ENCODE measurements around the gene SRMS.

SRMS gene

GRCh38 chr20:63505723-63506122, 41.8 kb downstream of the SRMS start:
- TF ChIP-seq FOXM1 (IDR thresholded peaks at IDR 0.05; ENCODE audit: borderline replicate concordance, low read depth) (no peak), TEAD4 (IDR thresholded peaks at IDR 0.05) (no peak), EP300 (IDR thresholded peaks at IDR 0.05; ENCODE audit: borderline replicate concordance) (no peak), ZBTB7A (IDR thresholded peaks at IDR 0.05; ENCODE audit: low read depth) (no peak), RAD21 (IDR thresholded peaks at IDR 0.05; ENCODE audit: low read depth) (no peak), YY1 (IDR thresholded peaks at IDR 0.05; ENCODE audit: low read depth) (no peak)
- TF ChIP-seq, protein P1, sequence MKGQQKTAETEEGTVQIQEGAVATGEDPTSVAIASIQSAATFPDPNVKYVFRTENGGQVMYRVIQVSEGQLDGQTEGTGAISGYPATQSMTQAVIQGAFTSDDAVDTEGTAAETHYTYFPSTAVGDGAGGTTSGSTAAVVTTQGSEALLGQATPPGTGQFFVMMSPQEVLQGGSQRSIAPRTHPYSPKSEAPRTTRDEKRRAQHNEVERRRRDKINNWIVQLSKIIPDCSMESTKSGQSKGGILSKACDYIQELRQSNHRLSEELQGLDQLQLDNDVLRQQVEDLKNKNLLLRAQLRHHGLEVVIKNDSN (IDR thresholded peaks at IDR 0.05) = no peak
- TF ChIP-seq, protein P2, sequence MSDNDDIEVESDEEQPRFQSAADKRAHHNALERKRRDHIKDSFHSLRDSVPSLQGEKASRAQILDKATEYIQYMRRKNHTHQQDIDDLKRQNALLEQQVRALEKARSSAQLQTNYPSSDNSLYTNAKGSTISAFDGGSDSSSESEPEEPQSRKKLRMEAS (IDR thresholded peaks at IDR 0.05) = no peak

DNA sequence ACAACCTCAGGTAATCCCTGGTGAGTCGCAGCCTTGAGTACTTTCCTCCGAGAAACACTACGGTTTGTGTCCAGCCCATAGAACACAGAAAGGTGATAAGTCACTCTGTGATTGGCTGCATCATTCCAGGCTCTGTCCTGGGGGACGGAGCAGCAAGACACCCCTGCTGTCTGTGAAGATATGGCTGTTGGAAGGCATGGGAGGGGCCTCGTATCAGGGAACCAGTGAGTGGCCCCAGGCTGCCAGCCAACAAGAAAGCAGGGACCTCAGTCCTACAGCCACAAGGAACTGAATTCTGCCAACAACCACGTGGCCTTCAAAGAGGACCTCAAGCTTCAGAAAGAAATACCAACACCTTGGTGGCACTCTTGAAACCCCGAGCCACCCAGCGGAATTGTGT, 42.3 kb downstream of the SRMS start:
- no peak for TF ChIP-seq TAF1 (IDR thresholded peaks at IDR 0.05; ENCODE audit: low read depth)
- no peak for TF ChIP-seq YY1 (IDR thresholded peaks at IDR 0.05; ENCODE audit: low read depth)
- no peak for TF ChIP-seq EP300 (IDR thresholded peaks at IDR 0.05; ENCODE audit: borderline replicate concordance)
- no peak for TF ChIP-seq RAD21 (IDR thresholded peaks at IDR 0.05; ENCODE audit: low read depth)
- no peak for TF ChIP-seq ZBTB7A (IDR thresholded peaks at IDR 0.05; ENCODE audit: low read depth)
- TF ChIP-seq TCF12 (IDR thresholded peaks at IDR 0.05; ENCODE audit: low read depth) = no peak
- TF ChIP-seq, protein P2 (IDR thresholded peaks at IDR 0.05) = no peak
- TF ChIP-seq NFIC (IDR thresholded peaks at IDR 0.05) = no peak
- no peak for TF ChIP-seq EGR1 (IDR thresholded peaks at IDR 0.05)

DNA sequence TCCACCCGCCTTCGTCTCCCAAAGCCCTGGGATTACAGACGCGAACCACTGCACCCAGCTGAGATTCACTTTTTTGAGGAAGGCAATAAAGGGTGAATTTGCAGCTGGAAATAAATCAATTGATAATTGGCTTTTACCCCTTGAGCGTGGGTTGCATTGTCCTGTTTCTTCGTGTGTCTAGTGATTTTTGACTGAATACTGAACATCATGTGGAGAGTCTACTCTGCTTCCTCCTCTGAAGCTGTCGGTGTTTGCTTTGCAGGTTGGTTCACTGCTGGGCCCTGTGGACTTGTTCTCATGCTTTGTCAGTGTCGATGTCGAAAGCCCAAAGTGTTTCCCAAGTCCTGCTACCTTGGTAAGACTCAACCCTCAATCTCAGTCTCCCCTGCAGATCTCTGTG, 42.9 kb downstream of the SRMS start:
- no peak for TF ChIP-seq YY1 (IDR thresholded peaks at IDR 0.05; ENCODE audit: low read depth)
- TF ChIP-seq TCF12 (IDR thresholded peaks at IDR 0.05; ENCODE audit: low read depth) = no peak
- TF ChIP-seq CREB1 (IDR thresholded peaks at IDR 0.05; ENCODE audit: low read depth) = no peak
- TF ChIP-seq, protein P3, sequence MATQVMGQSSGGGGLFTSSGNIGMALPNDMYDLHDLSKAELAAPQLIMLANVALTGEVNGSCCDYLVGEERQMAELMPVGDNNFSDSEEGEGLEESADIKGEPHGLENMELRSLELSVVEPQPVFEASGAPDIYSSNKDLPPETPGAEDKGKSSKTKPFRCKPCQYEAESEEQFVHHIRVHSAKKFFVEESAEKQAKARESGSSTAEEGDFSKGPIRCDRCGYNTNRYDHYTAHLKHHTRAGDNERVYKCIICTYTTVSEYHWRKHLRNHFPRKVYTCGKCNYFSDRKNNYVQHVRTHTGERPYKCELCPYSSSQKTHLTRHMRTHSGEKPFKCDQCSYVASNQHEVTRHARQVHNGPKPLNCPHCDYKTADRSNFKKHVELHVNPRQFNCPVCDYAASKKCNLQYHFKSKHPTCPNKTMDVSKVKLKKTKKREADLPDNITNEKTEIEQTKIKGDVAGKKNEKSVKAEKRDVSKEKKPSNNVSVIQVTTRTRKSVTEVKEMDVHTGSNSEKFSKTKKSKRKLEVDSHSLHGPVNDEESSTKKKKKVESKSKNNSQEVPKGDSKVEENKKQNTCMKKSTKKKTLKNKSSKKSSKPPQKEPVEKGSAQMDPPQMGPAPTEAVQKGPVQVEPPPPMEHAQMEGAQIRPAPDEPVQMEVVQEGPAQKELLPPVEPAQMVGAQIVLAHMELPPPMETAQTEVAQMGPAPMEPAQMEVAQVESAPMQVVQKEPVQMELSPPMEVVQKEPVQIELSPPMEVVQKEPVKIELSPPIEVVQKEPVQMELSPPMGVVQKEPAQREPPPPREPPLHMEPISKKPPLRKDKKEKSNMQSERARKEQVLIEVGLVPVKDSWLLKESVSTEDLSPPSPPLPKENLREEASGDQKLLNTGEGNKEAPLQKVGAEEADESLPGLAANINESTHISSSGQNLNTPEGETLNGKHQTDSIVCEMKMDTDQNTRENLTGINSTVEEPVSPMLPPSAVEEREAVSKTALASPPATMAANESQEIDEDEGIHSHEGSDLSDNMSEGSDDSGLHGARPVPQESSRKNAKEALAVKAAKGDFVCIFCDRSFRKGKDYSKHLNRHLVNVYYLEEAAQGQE (IDR thresholded peaks at IDR 0.05; ENCODE audit: low read depth) = no peak
- TF ChIP-seq, protein P1 (IDR thresholded peaks at IDR 0.05) = no peak
- TF ChIP-seq, protein P2 (IDR thresholded peaks at IDR 0.05) = no peak
- TF ChIP-seq CEBPB (IDR thresholded peaks at IDR 0.05) = no peak
- TF ChIP-seq TEAD4 (IDR thresholded peaks at IDR 0.05) = no peak
- TF ChIP-seq TAF1 (IDR thresholded peaks at IDR 0.05; ENCODE audit: low read depth) = no peak

DNA sequence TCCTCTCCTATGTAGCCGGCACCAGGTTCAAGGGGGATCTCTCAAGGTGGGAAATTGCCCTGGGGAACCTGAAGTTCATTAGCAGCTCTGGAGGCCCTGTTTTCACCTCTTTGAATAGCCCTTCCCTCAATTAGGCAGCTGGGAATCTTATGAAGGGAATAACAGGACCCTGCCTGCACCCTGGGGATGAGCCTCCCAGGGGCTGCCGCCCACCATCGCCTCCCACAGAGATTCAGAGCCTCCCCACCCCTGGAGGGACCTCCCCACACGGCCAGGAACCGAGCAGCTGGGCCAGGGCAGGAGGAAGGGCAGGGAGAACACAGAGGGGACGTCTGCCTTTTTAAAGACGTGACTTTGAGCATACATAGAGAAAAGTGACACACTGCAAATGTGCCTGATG, 44.0 kb downstream of the SRMS start:
- TF ChIP-seq, protein P1 (IDR thresholded peaks at IDR 0.05) = no peak
- TF ChIP-seq YY1 (IDR thresholded peaks at IDR 0.05; ENCODE audit: low read depth) = no peak
- TF ChIP-seq EP300 (IDR thresholded peaks at IDR 0.05; ENCODE audit: borderline replicate concordance) = no peak
- TF ChIP-seq FOXM1 (IDR thresholded peaks at IDR 0.05; ENCODE audit: borderline replicate concordance, low read depth) = no peak
- no peak for TF ChIP-seq CEBPB (IDR thresholded peaks at IDR 0.05)
- no peak for TF ChIP-seq EGR1 (IDR thresholded peaks at IDR 0.05)

DNA sequence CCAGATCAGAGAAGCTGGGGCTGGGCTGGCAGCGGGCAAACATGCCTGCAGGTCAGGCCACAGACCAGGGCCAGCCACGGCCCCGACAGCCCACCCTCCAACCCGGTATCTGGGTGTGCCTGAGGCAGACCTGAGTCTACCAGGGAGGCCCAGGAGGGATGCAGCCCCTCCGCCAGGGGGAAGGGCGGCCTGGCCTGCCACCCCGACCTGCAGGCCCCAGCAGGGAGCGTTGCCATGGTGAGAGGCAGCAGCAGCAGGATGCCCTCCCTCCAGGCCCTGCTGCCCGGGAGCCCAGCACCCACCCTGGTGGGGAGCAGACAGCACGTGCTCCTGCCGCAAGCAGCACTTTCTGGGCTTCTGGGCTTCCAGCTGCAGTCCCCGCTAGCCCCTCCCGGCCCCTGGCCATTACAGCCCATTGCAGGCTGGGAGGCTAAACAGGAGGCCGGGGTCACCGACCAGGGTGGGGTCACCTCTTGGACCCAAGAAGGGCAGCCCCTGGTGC, 44.8 kb downstream of the SRMS start:
- TF ChIP-seq FOXM1 (IDR thresholded peaks at IDR 0.05; ENCODE audit: borderline replicate concordance, low read depth) (no peak), CEBPB (IDR thresholded peaks at IDR 0.05) (no peak), EP300 (IDR thresholded peaks at IDR 0.05; ENCODE audit: borderline replicate concordance) (no peak)
- TF ChIP-seq, protein P2 (IDR thresholded peaks at IDR 0.05) = no peak
- TF ChIP-seq, protein P3 (IDR thresholded peaks at IDR 0.05; ENCODE audit: low read depth) = no peak

Data from Ishikawa (cell line).